K562 (cell line): Measurements from ENCODE around the gene PALLD. TPM values are rescaled to one million over a fixed set of nuclear protein-coding genes. Genes with fewer than 3 reads are reported as not detected.

ENCODE experiments used
- ATAC-seq: fragments of 200-7000 bp; cut with Tn5 transposase; 3 replicates; pipeline ENCODE4 v1.9.1; 2020; ENCODE audit warnings: moderate library complexity
- BruUV-seq: library from RNA; stranded (reverse); fragments of 400-500 nt; replicated peaks from 2 replicates; lab custom pipeline; 2021; lab: Mats Ljungman, UMichigan
- CTCF ChIA-PET: fragments of 300-600 bp; formaldehyde crosslinking; extraction: SDS; loops from one replicate; lab custom pipeline; 2021; ENCODE audit warnings: low intra/inter-chr PET ratio; lab: Yijun Ruan, JAX
- POLR2A ChIA-PET: fragments of 300-600, 350-650 bp; sonication (Branson Sonifier 250); formaldehyde crosslinking; extraction: SDS; loops from one replicate; lab custom pipeline; 2021; ENCODE audit warnings: antibody characterized with exemption, inconsistent platforms; lab: Yijun Ruan, JAX
- DNase-seq, 4 experiments: peaks; one replicate each; pipeline versions ENCODE4 v3.0.0 to v3.0.0-alpha.2; 2011 to 2018; ENCODE audit warnings: low spot score in 3 of 4, mixed read lengths in 3 of 4; ENCODE audit errors: extremely low read depth in 1 of 4
- FAIRE-seq: peaks from 2 replicates; lab custom pipeline; 2011; peaks lifted over from hg19 to GRCh38; lab: Jason Lieb, UNC
- H2AFZ ChIP-seq: 2 replicates; pipeline ENCODE4 v1.6.0; 2011; ENCODE audit warnings: low read depth, low read length, control low read depth, inconsistent platforms
- H3K27ac ChIP-seq: fragments of 200-600 bp; 3 replicates; pipeline ENCODE4 v1.8.0; 2011; ENCODE audit warnings: low read depth, mild to moderate bottlenecking, control low read depth, inconsistent platforms, low read length, moderate library complexity, mixed read lengths; ENCODE audit errors: extremely low read depth
- H3K27me3 ChIP-seq, 2 experiments: fragments of 300-600 bp in 1 of 2; 2 replicates in 1 of 2; 3 replicates in 1 of 2; pipeline versions ENCODE4 v1.6.0 to v1.8.0; 2011; ENCODE audit warnings: inconsistent platforms in 2 of 2, low read length in 2 of 2, mild to moderate bottlenecking in 1 of 2, mixed read lengths in 1 of 2, moderate library complexity in 1 of 2; ENCODE audit not compliant: control insufficient read depth in 2 of 2, insufficient read depth in 2 of 2
- H3K36me3 ChIP-seq: fragments of 300-600 bp; 3 replicates; pipeline ENCODE4 v1.8.0; 2011; ENCODE audit warnings: mild to moderate bottlenecking, low read length, inconsistent platforms; ENCODE audit not compliant: control insufficient read depth, insufficient read depth
- H3K4me1 ChIP-seq, 2 experiments: fragments of 200-600 bp in 1 of 2; replicated peaks in 1 of 2; 2 replicates in 1 of 2; 3 replicates in 1 of 2; pipeline versions ENCODE4 v1.5.1 to v1.8.0; 2011; ENCODE audit warnings: inconsistent platforms in 2 of 2, low read length in 2 of 2, mild to moderate bottlenecking in 1 of 2, mixed read lengths in 1 of 2, moderate library complexity in 1 of 2; ENCODE audit not compliant: control insufficient read depth in 2 of 2, insufficient read depth in 2 of 2
- H3K4me2 ChIP-seq: 2 replicates; pipeline ENCODE4 v1.6.1; 2011; ENCODE audit warnings: low read length, control low read depth, inconsistent platforms, mixed read lengths; ENCODE audit not compliant: insufficient read depth
- H3K4me3 ChIP-seq: fragments of 200-600 bp; sonication (generic), shearing (Covaris generic); 2 replicates; pipeline ENCODE4 v1.5.1; 2016; ENCODE audit warnings: control low read depth, inconsistent platforms
- H3K79me2 ChIP-seq: fragments of 200-600 bp; 3 replicates; pipeline ENCODE4 v1.8.0; 2011; ENCODE audit warnings: low read length, inconsistent platforms; ENCODE audit not compliant: control insufficient read depth, insufficient read depth
- H3K9ac ChIP-seq, 2 experiments: 2 replicates each; pipeline versions ENCODE4 v1.6.0 to v1.6.1; 2011; ENCODE audit warnings: low read depth in 2 of 2, low read length in 2 of 2, control low read depth in 1 of 2, inconsistent platforms in 1 of 2, mild to moderate bottlenecking in 1 of 2, mixed read lengths in 1 of 2; ENCODE audit not compliant: insufficient read depth in 1 of 2
- H3K9me1 ChIP-seq: one replicate; pipeline ENCODE4 v1.6.0; 2011; ENCODE audit warnings: inconsistent platforms, mild to moderate bottlenecking, low read length, moderate library complexity; ENCODE audit not compliant: control insufficient read depth, insufficient read depth
- H3K9me3 ChIP-seq: replicated peaks from 2 replicates; pipeline ENCODE4 v1.5.1; 2011; ENCODE audit warnings: low read depth, low read length, inconsistent platforms; ENCODE audit not compliant: control insufficient read depth, insufficient read depth
- H4K20me1 ChIP-seq: replicated peaks from 2 replicates; pipeline ENCODE4 v1.6.1; 2011; ENCODE audit warnings: low read length, inconsistent platforms, mixed read lengths; ENCODE audit not compliant: control insufficient read depth, insufficient read depth
- NCOA6 ChIP-seq: fragments of 450-650 bp; IDR thresholded peaks from 2 replicates; pipeline ENCODE4 v1.6.1; 2017; ENCODE audit warnings: mild to moderate bottlenecking
- NR4A1 ChIP-seq, 2 experiments: fragments of 250-450 bp in 1 of 2; fragments of 450-650 bp in 1 of 2; sonication (Bioruptor Pico) in 1 of 2; IDR thresholded peaks; 2 replicates each; pipeline versions ENCODE4 v1.4.0 to v1.6.1; 2016 to 2020; ENCODE audit warnings: mild to moderate bottlenecking in 2 of 2, missing compliant biosample characterization in 1 of 2, missing genetic modification characterization in 1 of 2, moderate library complexity in 1 of 2
- RBM17 ChIP-seq: fragments of 200-400 bp; formaldehyde crosslinking; IDR thresholded peaks from 2 replicates; pipeline ENCODE4 v1.6.1; 2017; ENCODE audit warnings: low read depth, mild to moderate bottlenecking, low read length, borderline replicate concordance
- RBM34 ChIP-seq: fragments of 200-400 bp; formaldehyde crosslinking; IDR thresholded peaks from 2 replicates; pipeline ENCODE4 v1.6.1; 2018; ENCODE audit warnings: low read length, borderline replicate concordance; ENCODE audit not compliant: insufficient read depth
- SAP30 ChIP-seq: fragments of 200-600 bp; sonication (generic); IDR thresholded peaks from 2 replicates; pipeline ENCODE4 v1.6.1; 2012; ENCODE audit warnings: borderline replicate concordance, low read depth, mild to moderate bottlenecking, moderate library complexity, low read length, control low read depth, inconsistent platforms; ENCODE audit not compliant: insufficient read depth, poor library complexity, severe bottlenecking
- ZNF449 ChIP-seq: fragments of 250-450 bp; sonication (Bioruptor Pico); IDR thresholded peaks from 2 replicates; pipeline ENCODE4 v1.8.0; 2022; ENCODE audit warnings: moderate library complexity, mild to moderate bottlenecking, inconsistent platforms
- ZNF766 ChIP-seq: fragments of 200-800 bp; sonication (Bioruptor generic); conservative IDR thresholded peaks from 2 replicates; pipeline ENCODE4 v1.6.1; 2016; ENCODE audit warnings: missing genetic modification characterization, missing compliant biosample characterization
- WGBS: fragments of 100-300 bp; shearing (Covaris generic); methylation state at CpG from one replicate; pipeline ENCODE4 v1.1.6; 2016; ENCODE audit warnings: low coverage, mixed read lengths; ENCODE audit not compliant: insufficient coverage; ENCODE audit errors: missing lambda C conversion rate; 5-methylcytosine and 5-hydroxymethylcytosine counted together
- in situ Hi-C: fragments of 300-500 bp; cut with MboI; formaldehyde crosslinking; loops from 4 replicates; pipeline ENCODE4 v1.15.0; 2018; ENCODE audit warnings: inconsistent platforms, mixed read lengths
- intact Hi-C: fragments of 100-400 bp; cut with micrococcal nuclease; formaldehyde crosslinking; loops from 2 replicates; pipeline ENCODE4 v1.14.2; 2022
- polyA plus RNA-seq, 8 experiments: library from polyadenylated mRNA; depleted of rRNA in 4 of 8; stranded (reverse) in 5 of 8; unstranded in 3 of 8; fragments of >200 nt; fragmentation: Nextera tagmentation in 2 of 8; fragmentation: Illumina TruSeq in 1 of 8; extraction: Ambion mirVana in 2 of 8; extraction: Trizol in 1 of 8; gene quantifications; 2 replicates each; pipeline versions ENCODE4 v1.2.1 to v1.2.3, GENCODE V29; 2011 to 2014; ENCODE audit warnings: inconsistent platforms in 1 of 8, missing spikeins in 1 of 8
- total RNA-seq, 7 experiments: library from RNA; depleted of rRNA in 6 of 7; stranded (reverse); fragments of >200 nt in 6 of 7; fragmentation: Illumina TruSeq in 2 of 7; extraction: Trizol in 2 of 7; gene quantifications; 2 replicates each; pipeline versions ENCODE4 v1.2.1 to v1.2.3, GENCODE V29; 2011 to 2021; ENCODE audit warnings: low replicate concordance in 1 of 7

The PALLD gene
- total and polyA plus RNA-seq, 9 of the 15 experiments (the other 6 are each of a cell fraction or from before 2014, with no cell fraction given): 0.01 to 0.35 (median 0.06) TPM; not detected in 3

- Histone ChIP-seq H3K9ac (no peak overlapping the region), H4K20me1 (no peaks in the 10 kb centered on the region), H3K36me3 (no peaks in the 10 kb centered on the region), H3K4me3 (no peak overlapping the region), H3K4me1 (no peaks in the 10 kb centered on the region), H3K79me2 (no peaks in the 10 kb centered on the region), H3K4me2 (no peak overlapping the region), H3K9me3 (no peaks in the 10 kb centered on the region), H3K9me1 (no peaks in the 10 kb centered on the region), H3K27me3 (peaks cover 2 to 7% of the 10 kb centered on the region in 2 experiments; a peak in 3 of 5 replicates), H2AFZ (no peak overlapping the region), H3K27ac (no peak overlapping the region)
- ChIA-PET CTCF (no interaction called here), POLR2A (no interaction called here)
- no peak for TF ChIP-seq RBM17
- TF ChIP-seq ZNF449 (CRISPR knock-in tag): no peak
- TF ChIP-seq SAP30: no peak
- no peak for TF ChIP-seq NR4A1 (CRISPR knock-in tag; IDR thresholded peaks at IDR 0.05)
- TF ChIP-seq NR4A1 (tag; IDR thresholded peaks at IDR 0.05): no peak
- no peak for TF ChIP-seq RBM34
- no peak for TF ChIP-seq NCOA6
- no peak for TF ChIP-seq ZNF766 (CRISPR knock-in tag)
- BruUV-seq: no TSS peak
- no peak for ATAC-seq
- WGBS: 0% methylated on average over 5 of the region's 6 CpGs
- DNase-seq: no peak
- intact Hi-C loops (no loop called here), in situ Hi-C loops (no loop called here)
- no peak for FAIRE-seq
Observed at GRCh38 chr4:168852933-168853713, 356.3 kb downstream of the PALLD start.
